ENCODE results near the gene GUCY1A2. TPM values are rescaled to one million over a fixed set of nuclear protein-coding genes. Genes with fewer than 3 reads are reported as not detected.

The GUCY1A2 gene
- polyA plus RNA-seq, 3 donors = not detected

DNA sequence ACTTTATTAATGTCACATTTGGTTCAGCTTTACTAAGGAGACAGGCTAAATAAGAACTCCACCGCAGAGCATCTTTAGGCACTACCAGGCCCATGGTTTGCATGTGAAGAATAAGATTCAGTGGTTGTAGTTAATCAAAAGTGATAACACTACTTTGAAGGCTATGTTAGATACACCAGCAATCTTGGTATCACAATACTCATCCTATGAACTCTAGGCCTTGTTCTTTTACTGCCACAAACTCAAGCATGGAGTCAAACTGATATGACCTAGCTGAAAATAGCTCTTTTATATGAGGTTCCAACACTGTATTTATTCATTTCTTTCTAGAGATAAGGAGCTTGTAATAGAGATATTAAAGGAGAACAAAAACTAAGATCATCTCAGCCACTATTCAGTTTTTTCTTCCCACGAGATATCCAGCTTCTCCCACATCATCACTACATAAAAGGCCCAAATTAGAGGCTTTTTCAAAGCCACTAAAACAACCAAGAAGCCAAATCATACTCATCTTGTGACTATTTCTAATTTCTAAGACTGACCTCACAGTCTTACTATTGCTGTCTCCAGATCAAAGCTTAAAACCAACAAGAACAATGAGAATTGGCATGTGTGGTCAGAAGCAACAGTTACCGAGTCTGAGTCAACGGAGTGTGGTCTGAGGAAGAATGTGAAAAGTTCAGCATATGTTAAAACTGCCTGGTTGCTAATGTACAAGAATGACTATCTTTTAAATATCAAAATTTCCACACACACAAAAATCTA lies 25.1 kb upstream of the GUCY1A2 start:
- no peak overlapping the region for H3K4me3 ChIP-seq (replicated peaks in 1 of 3; ENCODE audit: low read depth in 2 of 3, low read length in 3 of 3)
- Mint-ChIP-seq H3K4me3 (no peak overlapping the region), H3K36me3 (no peaks in the 10 kb centered on the region), H3K27ac (no peak overlapping the region), H3K27me3 (ENCODE audit: low read depth in 3 of 3) (no peaks in the 10 kb centered on the region), H3K9me3 (peaks cover 0 to 3% (median 0%) of the 10 kb centered on the region in 7 donors), H3K4me1 (no peaks in the 10 kb centered on the region)
- no peaks in the 10 kb centered on the region for H3K27me3 ChIP-seq (ENCODE audit: control insufficient read depth in 2 of 2, insufficient read depth in 2 of 2, low read length in 2 of 2)
- H2AFZ ChIP-seq (ENCODE audit: insufficient read depth, low read depth, low read length, poor library complexity, severe bottlenecking) = no peak overlapping the region
- H3K36me3 ChIP-seq (replicated peaks in 1 of 2; ENCODE audit: control insufficient read depth in 1 of 2, insufficient read depth in 2 of 2, low read length in 2 of 2) = no peaks in the 10 kb centered on the region
- TF ChIP-seq, protein P1, sequence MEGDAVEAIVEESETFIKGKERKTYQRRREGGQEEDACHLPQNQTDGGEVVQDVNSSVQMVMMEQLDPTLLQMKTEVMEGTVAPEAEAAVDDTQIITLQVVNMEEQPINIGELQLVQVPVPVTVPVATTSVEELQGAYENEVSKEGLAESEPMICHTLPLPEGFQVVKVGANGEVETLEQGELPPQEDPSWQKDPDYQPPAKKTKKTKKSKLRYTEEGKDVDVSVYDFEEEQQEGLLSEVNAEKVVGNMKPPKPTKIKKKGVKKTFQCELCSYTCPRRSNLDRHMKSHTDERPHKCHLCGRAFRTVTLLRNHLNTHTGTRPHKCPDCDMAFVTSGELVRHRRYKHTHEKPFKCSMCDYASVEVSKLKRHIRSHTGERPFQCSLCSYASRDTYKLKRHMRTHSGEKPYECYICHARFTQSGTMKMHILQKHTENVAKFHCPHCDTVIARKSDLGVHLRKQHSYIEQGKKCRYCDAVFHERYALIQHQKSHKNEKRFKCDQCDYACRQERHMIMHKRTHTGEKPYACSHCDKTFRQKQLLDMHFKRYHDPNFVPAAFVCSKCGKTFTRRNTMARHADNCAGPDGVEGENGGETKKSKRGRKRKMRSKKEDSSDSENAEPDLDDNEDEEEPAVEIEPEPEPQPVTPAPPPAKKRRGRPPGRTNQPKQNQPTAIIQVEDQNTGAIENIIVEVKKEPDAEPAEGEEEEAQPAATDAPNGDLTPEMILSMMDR (IDR thresholded peaks at IDR 0.05) = no peak
- intact Hi-C loops (cut with micrococcal nuclease) = no loop called here
- H3K27ac ChIP-seq (ENCODE audit: low read depth in 1 of 2, low read length in 2 of 2) = no peak overlapping the region
- WGBS (ENCODE audit: insufficient coverage) = 60% methylated on average over 1 of the region's 4 CpGs
- H3K4me2 ChIP-seq (replicated peaks; ENCODE audit: extremely low read depth, low read length, poor library complexity, severe bottlenecking) = no peak overlapping the region
- H3K9ac ChIP-seq (ENCODE audit: insufficient read depth, low read length, poor library complexity, severe bottlenecking) = no peak overlapping the region
- no peaks in the 10 kb centered on the region for H4K20me1 ChIP-seq (ENCODE audit: insufficient read depth, low read length)
- no peak for DNase-seq
- no peaks in the 10 kb centered on the region for H3K9me3 ChIP-seq (replicated peaks in 1 of 2; ENCODE audit: control insufficient read depth in 1 of 2, insufficient read depth in 1 of 2, low read length in 2 of 2)
- H3K79me2 ChIP-seq (ENCODE audit: insufficient read depth, low read length) = no peaks in the 10 kb centered on the region
- no peaks in the 10 kb centered on the region for H3K4me1 ChIP-seq (ENCODE audit: control insufficient read depth in 1 of 2, insufficient read depth in 2 of 2, low read length in 2 of 2)

DNA sequence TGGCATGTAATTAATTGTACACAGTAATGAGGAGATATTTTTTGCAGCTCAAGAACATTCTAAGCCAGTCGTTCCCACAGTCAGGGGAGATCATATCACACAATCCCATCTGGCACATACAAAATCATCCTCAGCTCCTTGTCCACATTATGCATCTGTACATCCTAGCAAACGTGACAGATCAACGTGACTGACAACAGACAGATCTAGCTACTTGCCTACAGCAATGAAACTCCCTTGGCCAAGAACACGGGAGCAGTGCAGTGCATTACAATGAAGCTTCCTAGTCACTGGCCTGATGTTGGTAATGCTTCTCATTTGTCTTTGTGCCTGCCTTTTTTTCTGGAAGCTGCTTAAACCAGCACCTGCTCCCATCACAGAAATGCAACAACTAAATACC lies 24.5 kb upstream of the GUCY1A2 start:
- WGBS (ENCODE audit: insufficient coverage) = 83% methylated on average over 3 of the region's 4 CpGs

More for the DNA sequence above, 24.5 kb upstream of the GUCY1A2 start:
- intact Hi-C loops (cut with micrococcal nuclease) = no loop called here
- H3K9me3 ChIP-seq (replicated peaks in 1 of 2; ENCODE audit: control insufficient read depth in 1 of 2, insufficient read depth in 1 of 2, low read length in 2 of 2) = no peaks in the 10 kb centered on the region
- H3K4me2 ChIP-seq (replicated peaks; ENCODE audit: extremely low read depth, low read length, poor library complexity, severe bottlenecking) = no peak overlapping the region
- no peaks in the 10 kb centered on the region for H3K4me1 ChIP-seq (ENCODE audit: control insufficient read depth in 1 of 2, insufficient read depth in 2 of 2, low read length in 2 of 2)
- no peak overlapping the region for H3K9ac ChIP-seq (ENCODE audit: insufficient read depth, low read length, poor library complexity, severe bottlenecking)
- H3K27me3 ChIP-seq (ENCODE audit: control insufficient read depth in 2 of 2, insufficient read depth in 2 of 2, low read length in 2 of 2) = no peaks in the 10 kb centered on the region
- no peak overlapping the region for H3K4me3 ChIP-seq (replicated peaks in 1 of 3; ENCODE audit: low read depth in 2 of 3, low read length in 3 of 3)
- H3K27ac Mint-ChIP-seq = no peak overlapping the region
- TF ChIP-seq, protein P1 (IDR thresholded peaks at IDR 0.05) = no peak
- DNase-seq = no peak
- H3K9me3 Mint-ChIP-seq = peaks cover 0 to 2% (median 0%) of the 10 kb centered on the region in 7 donors
- no peak overlapping the region for H3K27ac ChIP-seq (ENCODE audit: low read depth in 1 of 2, low read length in 2 of 2)
- H3K27me3 Mint-ChIP-seq (ENCODE audit: low read depth in 3 of 3) = no peaks in the 10 kb centered on the region
- no peaks in the 10 kb centered on the region for H3K79me2 ChIP-seq (ENCODE audit: insufficient read depth, low read length)
- no peaks in the 10 kb centered on the region for H3K36me3 ChIP-seq (replicated peaks in 1 of 2; ENCODE audit: control insufficient read depth in 1 of 2, insufficient read depth in 2 of 2, low read length in 2 of 2)
- H3K4me3 Mint-ChIP-seq = no peak overlapping the region
- H3K4me1 Mint-ChIP-seq = no peaks in the 10 kb centered on the region
- no peaks in the 10 kb centered on the region for H3K36me3 Mint-ChIP-seq
- H2AFZ ChIP-seq (ENCODE audit: insufficient read depth, low read depth, low read length, poor library complexity, severe bottlenecking) = no peak overlapping the region
- no peaks in the 10 kb centered on the region for H4K20me1 ChIP-seq (ENCODE audit: insufficient read depth, low read length)

Measured in CD14-positive monocyte (primary cell).